AG09309 (cell line): ENCODE measurements around the gene C1orf174.

Experiments
- DNase-seq: peaks from one replicate; pipeline ENCODE4 v3.0.0-alpha.2; 2010; ENCODE audit warnings: low read depth
- H3K4me3 ChIP-seq: 2 replicates; pipeline ENCODE4 v1.5.1; 2011; ENCODE audit warnings: mild to moderate bottlenecking, low read depth, low read length, moderate library complexity; ENCODE audit not compliant: control insufficient read depth
- TF ChIP-seq, protein P1 (sequence below): IDR thresholded peaks from 2 replicates; pipeline ENCODE4 v1.5.1; 2011; ENCODE audit warnings: mild to moderate bottlenecking, low read depth, low read length, inconsistent platforms; ENCODE audit not compliant: insufficient read depth, control insufficient read depth; ENCODE audit errors: missing control alignments

C1orf174 gene

DNA sequence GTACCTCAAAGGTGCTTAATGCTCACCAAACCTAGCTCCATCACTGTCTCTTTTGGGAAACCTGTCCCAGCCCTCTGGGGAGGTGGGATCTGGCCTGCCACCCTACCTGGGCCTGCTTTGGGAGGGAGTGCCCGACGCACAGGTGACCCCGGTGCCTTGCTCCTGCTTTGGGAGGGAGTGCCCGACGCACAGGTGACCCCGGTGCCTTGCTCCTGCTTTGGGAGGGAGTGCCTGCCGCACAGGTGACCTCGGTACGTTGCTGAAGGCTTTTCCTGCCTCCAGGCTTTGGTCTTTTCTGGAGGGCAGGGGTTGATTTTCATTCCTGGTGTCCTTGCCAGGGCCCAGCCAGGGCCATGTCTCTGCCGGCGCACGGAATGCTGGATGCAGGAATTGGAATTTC lies 25.2 kb upstream of the C1orf174 start:
- H3K4me3 ChIP-seq: no peak overlapping the region
- TF ChIP-seq, protein P1, sequence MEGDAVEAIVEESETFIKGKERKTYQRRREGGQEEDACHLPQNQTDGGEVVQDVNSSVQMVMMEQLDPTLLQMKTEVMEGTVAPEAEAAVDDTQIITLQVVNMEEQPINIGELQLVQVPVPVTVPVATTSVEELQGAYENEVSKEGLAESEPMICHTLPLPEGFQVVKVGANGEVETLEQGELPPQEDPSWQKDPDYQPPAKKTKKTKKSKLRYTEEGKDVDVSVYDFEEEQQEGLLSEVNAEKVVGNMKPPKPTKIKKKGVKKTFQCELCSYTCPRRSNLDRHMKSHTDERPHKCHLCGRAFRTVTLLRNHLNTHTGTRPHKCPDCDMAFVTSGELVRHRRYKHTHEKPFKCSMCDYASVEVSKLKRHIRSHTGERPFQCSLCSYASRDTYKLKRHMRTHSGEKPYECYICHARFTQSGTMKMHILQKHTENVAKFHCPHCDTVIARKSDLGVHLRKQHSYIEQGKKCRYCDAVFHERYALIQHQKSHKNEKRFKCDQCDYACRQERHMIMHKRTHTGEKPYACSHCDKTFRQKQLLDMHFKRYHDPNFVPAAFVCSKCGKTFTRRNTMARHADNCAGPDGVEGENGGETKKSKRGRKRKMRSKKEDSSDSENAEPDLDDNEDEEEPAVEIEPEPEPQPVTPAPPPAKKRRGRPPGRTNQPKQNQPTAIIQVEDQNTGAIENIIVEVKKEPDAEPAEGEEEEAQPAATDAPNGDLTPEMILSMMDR: no peak
- no peak for DNase-seq

DNA sequence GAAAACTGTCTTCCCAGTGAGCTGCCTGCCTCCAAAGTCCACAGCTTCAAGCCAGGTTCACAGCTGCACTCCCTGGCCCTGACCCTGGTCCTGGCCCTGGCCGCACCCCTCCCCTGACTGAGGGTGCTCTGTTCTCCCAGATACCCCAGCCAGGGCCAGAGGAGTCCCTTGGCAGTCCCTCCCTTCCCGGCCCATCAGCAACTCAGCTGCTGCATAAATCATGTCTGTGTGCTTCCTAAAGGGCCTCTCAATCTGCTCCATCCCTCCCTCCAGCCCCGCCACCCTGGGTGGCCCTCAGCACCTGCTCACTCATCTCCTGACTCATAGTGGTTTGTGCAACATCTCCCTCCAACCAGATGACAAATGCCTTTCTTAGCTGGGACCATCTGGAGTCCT lies 24.8 kb upstream of the C1orf174 start:
- no peak overlapping the region for H3K4me3 ChIP-seq
- DNase-seq: no peak
- TF ChIP-seq, protein P1: no peak

DNA sequence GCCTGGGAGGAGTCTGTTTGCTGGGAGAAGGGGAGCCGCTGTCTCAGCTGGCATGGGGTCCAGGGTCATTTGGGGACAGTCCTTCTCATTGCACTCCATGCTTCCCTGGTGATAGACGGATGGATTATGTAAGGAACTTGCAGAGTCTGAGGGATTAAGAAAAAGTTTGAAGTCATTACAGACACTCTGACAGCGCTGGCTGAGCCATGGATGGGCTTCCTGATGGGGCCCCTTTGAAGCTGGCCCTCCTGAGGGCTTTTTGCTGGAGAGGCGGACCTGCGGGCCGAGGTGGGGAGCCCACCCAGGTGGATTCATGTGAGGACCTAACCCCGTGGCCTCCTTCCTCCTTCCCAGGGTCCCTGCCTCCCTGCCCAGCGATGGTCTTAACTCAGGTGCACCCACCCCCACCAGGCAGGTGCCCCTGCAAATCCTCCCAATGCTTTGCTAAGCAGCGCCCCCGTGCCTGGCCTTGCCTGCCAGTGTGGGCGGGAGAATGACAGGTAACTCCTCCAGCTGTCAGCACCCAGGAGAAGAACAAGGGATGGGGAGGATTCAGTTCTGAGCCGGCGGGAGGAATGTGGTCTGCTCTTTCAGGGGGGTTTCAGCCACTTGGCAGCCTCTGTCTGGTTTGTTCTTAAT lies 24.2 kb upstream of the C1orf174 start:
- no peak overlapping the region for H3K4me3 ChIP-seq
- TF ChIP-seq, protein P1: no peak
- DNase-seq: no peak

DNA sequence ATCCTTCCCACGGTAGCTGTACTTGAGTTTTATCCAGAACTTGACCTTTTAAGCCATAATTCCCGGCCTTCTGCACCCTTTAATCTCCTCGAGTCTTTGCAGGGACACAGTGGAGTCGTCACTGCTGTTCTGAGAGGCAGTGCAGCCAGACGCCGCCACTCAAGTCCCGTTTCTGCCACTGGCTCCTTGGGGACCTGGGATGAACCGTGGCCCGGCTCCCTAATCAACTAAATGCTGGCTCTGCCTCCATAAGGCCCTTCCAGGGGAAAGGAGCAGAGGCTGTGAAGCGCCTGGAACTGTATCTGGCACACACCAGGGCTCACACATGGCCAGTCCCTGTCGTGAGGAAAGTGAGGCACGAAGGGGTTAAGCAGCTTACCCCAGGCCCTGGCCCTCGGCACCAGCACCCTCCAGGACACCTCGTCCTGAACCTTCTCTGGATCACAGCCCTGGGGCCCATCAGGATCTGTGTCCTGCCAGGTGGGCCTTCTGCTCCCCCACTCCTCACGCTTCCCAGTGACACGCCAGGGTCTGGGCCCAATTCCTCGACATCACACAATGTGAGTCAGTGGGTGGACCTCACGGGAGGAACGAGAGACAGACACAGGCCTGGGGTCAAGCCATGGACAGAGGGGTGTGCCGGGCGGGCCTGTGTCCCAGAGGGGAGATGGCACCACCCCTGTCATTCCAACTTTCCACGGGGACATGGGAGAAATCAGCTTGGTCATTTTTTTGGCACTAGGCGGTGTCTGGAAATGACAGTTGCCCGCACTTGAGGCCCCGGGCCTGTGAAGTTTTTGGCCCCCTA lies 23.5 kb upstream of the C1orf174 start:
- DNase-seq: no peak

DNA sequence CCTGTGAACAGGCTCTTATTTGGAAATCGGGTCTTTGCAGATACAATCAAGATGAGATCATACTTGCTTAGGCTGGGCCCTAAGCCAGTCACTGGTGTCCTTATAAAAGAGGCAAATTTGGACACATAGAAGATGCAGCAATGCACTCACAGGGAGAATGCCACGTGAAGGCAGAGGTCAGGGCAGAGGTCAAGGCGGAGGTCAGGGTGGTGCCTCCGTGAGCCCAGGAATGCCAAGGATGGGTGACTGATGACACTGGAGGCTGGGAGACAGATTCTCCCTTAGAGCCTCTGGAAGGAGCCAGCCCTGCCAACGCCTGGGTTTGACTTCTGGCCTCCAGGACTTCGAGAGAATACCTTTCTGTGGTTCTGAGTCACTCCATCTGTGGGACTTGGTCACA lies 22.8 kb upstream of the C1orf174 start:
- TF ChIP-seq, protein P1: no peak
- no peak for DNase-seq
- no peak overlapping the region for H3K4me3 ChIP-seq

More for the DNA sequence above, 23.5 kb upstream of the C1orf174 start:
- no peak overlapping the region for H3K4me3 ChIP-seq
- TF ChIP-seq, protein P1: no peak

DNA sequence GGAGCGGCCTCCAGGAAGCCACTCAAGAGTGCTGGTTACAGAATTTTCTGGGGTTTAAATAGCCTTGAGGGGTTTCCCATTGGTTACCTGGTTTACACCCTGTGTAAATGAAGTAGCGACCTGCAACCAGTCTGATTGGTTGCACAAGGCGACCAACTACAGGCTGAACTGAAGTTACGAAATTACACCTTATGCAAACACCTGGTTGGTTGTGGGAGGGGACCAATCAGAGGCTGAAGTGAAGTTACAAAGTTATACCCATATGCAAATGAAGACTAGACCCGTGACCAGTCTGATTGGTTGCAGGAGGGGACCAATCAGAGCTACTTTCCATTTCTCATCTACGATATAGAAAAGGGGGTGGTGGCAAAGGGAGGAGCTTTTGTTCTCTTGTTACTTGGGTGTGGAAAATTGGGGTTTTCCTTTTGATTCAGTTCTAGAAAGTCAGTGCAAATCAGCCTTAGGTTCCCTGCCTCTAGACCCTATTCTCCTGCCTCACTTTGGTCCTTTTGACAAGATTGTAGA lies 22.2 kb upstream of the C1orf174 start:
- H3K4me3 ChIP-seq: no peak overlapping the region
- no peak for DNase-seq
- TF ChIP-seq, protein P1: no peak
